Sigmoid colon (tissue), 7 donors: ENCODE data around the gene TUBA1C. TPM values are rescaled to one million over a fixed set of nuclear protein-coding genes. Genes with fewer than 3 reads are reported as not detected.
"Not testable (repeated sequence)": the region's sequence is repeated elsewhere in the genome, so short reads cannot be mapped to it uniquely, and the experiment has no call there.

Source experiments
- DNase-seq: peaks from one replicate; pipeline ENCODE4 v3.0.0-alpha.2; 2019
- H3K27ac ChIP-seq, 4 donors: fragments of 200-600 bp; sonication (generic); one replicate each; pipeline ENCODE4 v1.5.1; 2016 to 2019; ENCODE audit warnings: mild to moderate bottlenecking in 1 of 4
- H3K27me3 ChIP-seq, 3 donors: fragments of 200-600 bp; sonication (generic); one replicate each; pipeline ENCODE4 v1.5.1; 2019; ENCODE audit warnings: mild to moderate bottlenecking in 1 of 3
- H3K36me3 ChIP-seq, 4 donors: fragments of 200-600 bp; sonication (generic); one replicate each; pipeline ENCODE4 v1.5.1; 2016 to 2019
- H3K4me1 ChIP-seq, 4 donors: fragments of 200-600 bp; sonication (generic); one replicate each; pipeline ENCODE4 v1.5.1; 2017 to 2019
- H3K4me3 ChIP-seq, 4 donors: fragments of 200-600 bp; sonication (generic); one replicate each; pipeline ENCODE4 v1.5.1; 2017 to 2019; ENCODE audit warnings: mild to moderate bottlenecking in 2 of 4, moderate library complexity in 1 of 4
- H3K9me3 ChIP-seq, 4 donors: fragments of 200-600 bp in 3 of 4; sonication (generic) in 3 of 4; one replicate each; pipeline versions ENCODE4 v1.5.1 to v1.6.1; 2013 to 2019
- EP300 ChIP-seq, 4 donors: sonication (generic); formaldehyde crosslinking; IDR thresholded peaks; one replicate each; pipeline ENCODE4 v1.6.1; 2017; ENCODE audit warnings: antibody characterized with exemption in 4 of 4
- POLR2A ChIP-seq, 2 donors: fragments of 450-650 bp; IDR thresholded peaks; one replicate each; pipeline ENCODE4 v1.6.1; 2016; ENCODE audit warnings: antibody characterized with exemption in 2 of 2, mild to moderate bottlenecking in 2 of 2, moderate library complexity in 2 of 2
- POLR2AphosphoS5 ChIP-seq, 4 donors: sonication (generic); formaldehyde crosslinking; IDR thresholded peaks; one replicate each; pipeline ENCODE4 v1.6.1; 2017; ENCODE audit warnings: antibody characterized with exemption in 4 of 4
- WGBS, 2 donors: extraction: QIAGEN DNeasy Blood & Tissue Kit; methylation state at CpG; one replicate each; pipeline ENCODE4 v1.1.7; 2013; 5-methylcytosine and 5-hydroxymethylcytosine counted together
- intact Hi-C: fragments of 100-400 bp; cut with DNase I; formaldehyde crosslinking; loops from one replicate; pipeline ENCODE4 v1.15.1; 2023
- polyA plus RNA-seq, 3 donors: library from polyadenylated mRNA; stranded (reverse); fragments of 200-250 nt; gene quantifications; one replicate each; pipeline ENCODE4 v1.2.3, GENCODE V29; 2013
- total RNA-seq, 4 donors: library from RNA; depleted of rRNA; stranded (reverse); fragments of >200 nt; gene quantifications; one replicate each; pipeline ENCODE4 v1.1.0, GENCODE V29; 2016
- TF ChIP-seq, protein P1 (sequence below), 4 experiments: fragments of 450-650 bp in 3 of 4; fragments of 200-600 bp in 1 of 4; IDR thresholded peaks; one replicate each; pipeline ENCODE4 v1.5.1; 2016 to 2019; ENCODE audit warnings: antibody characterized with exemption in 4 of 4, mild to moderate bottlenecking in 3 of 4, moderate library complexity in 2 of 4
- donor health status: healthy with polysubstance abuse.
- donor health status: Bipolar disorder and iron deficiency.
- donor health status: healthy.

TUBA1C gene
- total and polyA plus RNA-seq, 7 donors: 54.8 to 694 (median 108) TPM

DNA sequence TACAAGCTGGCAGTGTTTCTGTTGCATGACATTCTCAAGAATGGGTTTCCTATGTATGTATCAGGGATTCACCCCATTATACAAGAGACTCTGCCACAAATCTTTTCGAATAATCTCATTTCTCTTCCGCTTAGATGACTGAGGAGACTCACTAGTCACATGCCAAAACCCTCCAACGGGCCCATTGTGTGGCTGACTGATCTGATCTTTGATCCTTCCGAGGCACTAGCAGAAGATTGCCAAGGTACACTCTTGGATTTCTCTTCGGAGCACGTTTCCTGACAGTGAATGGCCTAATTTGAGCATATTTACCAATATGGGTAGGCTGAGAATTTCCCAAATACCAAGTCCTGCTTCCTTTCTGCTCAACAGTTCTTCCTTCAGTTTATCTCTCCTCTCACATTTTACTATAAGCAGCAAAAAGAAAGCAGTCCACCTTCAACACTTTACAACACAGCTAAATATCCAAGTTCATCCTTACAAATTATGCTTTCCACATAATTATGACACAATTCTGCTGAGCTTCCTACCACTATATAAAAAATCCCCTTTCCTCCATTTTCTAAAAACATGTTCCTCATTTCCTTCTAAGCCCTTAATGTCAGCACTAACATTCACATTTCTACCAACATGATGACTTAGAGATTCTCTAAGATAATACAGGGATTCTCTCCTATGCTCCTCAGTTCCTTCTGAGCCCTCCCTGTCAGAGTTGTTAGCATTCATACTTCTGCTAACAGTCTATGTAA, 41.1 kb downstream of the TUBA1C start:
- no peak for TF ChIP-seq EP300 (IDR thresholded peaks at IDR 0.05)
- TF ChIP-seq POLR2AphosphoS5 (IDR thresholded peaks at IDR 0.05): no peak
- no peak for TF ChIP-seq POLR2A (IDR thresholded peaks at IDR 0.05)
- TF ChIP-seq, protein P1, sequence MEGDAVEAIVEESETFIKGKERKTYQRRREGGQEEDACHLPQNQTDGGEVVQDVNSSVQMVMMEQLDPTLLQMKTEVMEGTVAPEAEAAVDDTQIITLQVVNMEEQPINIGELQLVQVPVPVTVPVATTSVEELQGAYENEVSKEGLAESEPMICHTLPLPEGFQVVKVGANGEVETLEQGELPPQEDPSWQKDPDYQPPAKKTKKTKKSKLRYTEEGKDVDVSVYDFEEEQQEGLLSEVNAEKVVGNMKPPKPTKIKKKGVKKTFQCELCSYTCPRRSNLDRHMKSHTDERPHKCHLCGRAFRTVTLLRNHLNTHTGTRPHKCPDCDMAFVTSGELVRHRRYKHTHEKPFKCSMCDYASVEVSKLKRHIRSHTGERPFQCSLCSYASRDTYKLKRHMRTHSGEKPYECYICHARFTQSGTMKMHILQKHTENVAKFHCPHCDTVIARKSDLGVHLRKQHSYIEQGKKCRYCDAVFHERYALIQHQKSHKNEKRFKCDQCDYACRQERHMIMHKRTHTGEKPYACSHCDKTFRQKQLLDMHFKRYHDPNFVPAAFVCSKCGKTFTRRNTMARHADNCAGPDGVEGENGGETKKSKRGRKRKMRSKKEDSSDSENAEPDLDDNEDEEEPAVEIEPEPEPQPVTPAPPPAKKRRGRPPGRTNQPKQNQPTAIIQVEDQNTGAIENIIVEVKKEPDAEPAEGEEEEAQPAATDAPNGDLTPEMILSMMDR (IDR thresholded peaks at IDR 0.05): no peak
- H3K36me3 ChIP-seq: no peaks in the 10 kb centered on the region
- H3K4me1 ChIP-seq: no peaks in the 10 kb centered on the region
- intact Hi-C loops: no loop called here
- WGBS, 2 donors: 40 to 70% methylated on average over 6 of the region's 6 CpGs
- peak; percentile 39 for DNase-seq
- H3K27ac ChIP-seq: no peak overlapping the region
- no peak overlapping the region for H3K4me3 ChIP-seq
- no peaks in the 10 kb centered on the region for H3K9me3 ChIP-seq
- peaks cover 0 to 41% (median 11%) of the 10 kb centered on the region in 3 donors for H3K27me3 ChIP-seq

DNA sequence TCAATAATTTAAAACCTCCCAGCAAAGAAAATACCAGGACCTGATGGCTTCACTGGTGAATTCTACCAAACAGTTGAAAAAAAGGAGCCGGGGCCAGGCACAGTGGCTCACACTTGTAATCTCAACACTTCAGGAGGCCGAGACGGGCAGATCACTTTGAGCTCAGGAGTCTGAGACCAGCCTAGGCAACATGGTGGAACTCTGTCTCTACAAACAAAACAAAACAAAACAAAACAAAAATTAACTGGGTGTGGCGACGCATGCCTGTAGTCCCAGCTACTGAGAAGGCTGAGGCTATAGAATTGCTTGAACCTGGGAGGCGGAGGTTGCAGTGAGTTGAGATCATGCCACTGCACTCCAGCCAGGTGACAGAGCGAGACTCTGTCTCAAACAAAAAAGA, 44.5 kb downstream of the TUBA1C start:
- WGBS, 2 donors: 80 to 88% methylated on average over 7 of the region's 7 CpGs
- TF ChIP-seq POLR2AphosphoS5 (IDR thresholded peaks at IDR 0.05) (no peak), POLR2A (IDR thresholded peaks at IDR 0.05) (no peak), EP300 (IDR thresholded peaks at IDR 0.05) (no peak)
- TF ChIP-seq, protein P1 (IDR thresholded peaks at IDR 0.05): no peak
- H3K9me3 ChIP-seq: no peaks in the 10 kb centered on the region
- H3K27me3 ChIP-seq: peaks cover 0 to 27% (median 0%) of the 10 kb centered on the region in 3 donors
- intact Hi-C loops: no loop called here
- no peak overlapping the region for H3K4me3 ChIP-seq
- no peaks in the 10 kb centered on the region for H3K4me1 ChIP-seq
- H3K27ac ChIP-seq: no peak overlapping the region
- DNase-seq: peak; percentile 42
- H3K36me3 ChIP-seq: no peaks in the 10 kb centered on the region

DNA sequence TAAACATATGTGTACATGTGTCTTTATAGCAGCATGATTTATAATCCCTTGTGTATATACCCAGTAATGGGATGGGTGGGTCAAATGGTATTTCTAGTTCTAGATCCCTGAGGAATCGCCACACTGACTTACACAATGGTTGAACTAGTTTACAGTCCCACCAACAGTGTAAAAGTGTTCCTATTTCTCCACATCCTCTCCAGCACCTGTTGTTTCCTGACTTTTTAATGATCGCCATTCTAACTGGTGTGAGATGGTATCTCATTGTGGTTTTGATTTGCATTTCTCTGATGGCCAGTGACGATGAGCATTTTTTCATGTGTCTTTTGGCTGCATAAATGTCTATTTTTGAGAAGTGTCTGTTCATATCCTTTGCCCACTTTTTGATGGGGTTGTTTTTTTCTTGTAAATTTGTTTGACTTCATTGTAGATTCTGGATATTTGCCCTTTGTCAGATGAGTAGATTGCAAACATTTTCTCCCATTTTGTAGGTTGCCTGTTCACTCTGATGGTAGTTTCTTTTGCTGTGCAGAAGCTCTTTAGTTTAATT, 45.6 kb downstream of the TUBA1C start:
- WGBS, 2 donors: 32 to 50% methylated on average over 2 of the region's 3 CpGs
- DNase-seq, H3K4me3 ChIP-seq, H3K36me3 ChIP-seq, H3K4me1 ChIP-seq, H3K27ac ChIP-seq, intact Hi-C loops, H3K9me3 ChIP-seq: not testable (repeated sequence)
- H3K27me3 ChIP-seq: peaks cover 0 to 27% (median 0%) of the 10 kb centered on the region in 3 donors

DNA sequence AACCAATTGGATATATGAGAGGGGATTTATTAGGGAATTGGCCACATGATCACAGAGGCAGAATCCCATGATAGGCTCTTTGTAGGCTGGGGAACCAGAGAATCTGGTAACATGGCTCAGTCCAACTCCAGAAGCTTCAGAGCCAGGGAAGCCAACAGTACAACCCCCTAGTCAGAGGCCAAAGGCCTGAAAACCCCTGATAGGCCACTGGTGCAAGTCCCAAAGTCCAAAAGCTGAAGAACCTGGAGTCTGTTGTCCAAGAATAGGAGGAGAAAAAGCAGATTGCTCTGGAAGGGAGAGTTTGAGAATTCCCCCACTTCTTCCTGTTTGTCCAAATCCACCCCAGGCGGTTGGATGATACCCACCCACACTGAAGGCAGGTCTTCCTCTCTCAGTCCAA, 49.9 kb downstream of the TUBA1C start:
- DNase-seq: no peak
- 86 to 89% methylated on average over 1 of the region's 1 CpG for WGBS, 2 donors
- H3K27ac ChIP-seq: no peak overlapping the region
- no peaks in the 10 kb centered on the region for H3K4me1 ChIP-seq
- no peak for TF ChIP-seq POLR2A (IDR thresholded peaks at IDR 0.05)
- H3K4me3 ChIP-seq: no peak overlapping the region
- no peaks in the 10 kb centered on the region for H3K36me3 ChIP-seq
- intact Hi-C loops: no loop called here
- no peaks in the 10 kb centered on the region for H3K9me3 ChIP-seq
- H3K27me3 ChIP-seq: peaks cover 0 to 7% (median 0%) of the 10 kb centered on the region in 3 donors

DNA sequence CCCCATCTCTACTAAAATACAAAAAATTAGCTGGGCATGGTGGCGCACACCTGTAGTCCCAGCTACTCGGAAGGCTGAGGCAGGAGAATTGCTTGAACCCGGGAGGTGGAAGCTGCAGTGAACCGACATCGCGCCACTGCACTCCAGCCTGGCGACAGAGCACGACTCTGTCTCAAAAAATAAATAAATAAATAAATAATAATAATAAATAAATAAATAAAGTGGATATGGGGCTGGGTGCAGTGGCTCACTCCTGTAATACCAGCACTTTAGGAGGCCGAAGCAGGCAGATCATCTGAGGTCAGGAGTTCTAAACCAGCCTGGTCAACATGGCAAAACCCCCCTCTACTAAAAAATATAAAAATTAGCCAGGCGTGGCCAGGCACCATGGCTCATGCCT, 52.2 kb downstream of the TUBA1C start:
- WGBS, 2 donors: 94 to 95% methylated on average over 10 of the region's 10 CpGs
- H3K4me3 ChIP-seq, intact Hi-C loops, H3K36me3 ChIP-seq, H3K4me1 ChIP-seq, H3K9me3 ChIP-seq, H3K27me3 ChIP-seq, DNase-seq, H3K27ac ChIP-seq: not testable (repeated sequence)

DNA sequence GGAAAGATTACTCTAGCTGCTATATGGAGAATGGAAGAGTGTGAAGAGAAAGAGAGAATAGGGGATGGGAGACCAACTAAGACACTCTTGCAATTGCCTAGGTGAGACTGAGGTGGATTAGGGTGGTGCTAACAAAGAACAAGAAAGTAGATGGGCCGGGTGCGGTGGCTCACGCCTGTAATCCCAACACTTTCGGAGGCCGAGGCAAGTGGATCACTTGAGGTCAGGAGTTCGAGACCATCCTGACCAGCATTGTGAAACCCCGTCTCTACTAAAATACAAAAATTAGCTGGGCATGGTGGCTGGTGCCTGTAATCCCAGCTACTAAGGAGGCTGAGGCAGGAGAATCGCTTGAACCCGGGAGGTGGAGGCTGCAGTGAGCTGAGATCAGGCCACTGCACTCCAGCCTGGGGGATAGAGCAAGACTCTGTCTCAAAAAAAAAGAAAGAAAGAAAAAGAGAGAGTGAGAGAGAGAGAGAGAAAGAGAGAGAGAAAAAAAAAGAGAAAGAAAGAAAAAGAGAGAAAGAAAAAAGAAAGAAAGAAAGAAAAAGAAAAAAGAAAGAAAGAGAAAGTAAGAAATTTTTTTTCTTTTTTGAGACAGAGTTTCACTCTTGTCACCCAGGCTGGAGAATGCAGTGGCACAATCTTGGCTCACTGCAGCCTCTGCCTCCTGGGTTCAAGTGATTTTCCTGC, 55.7 kb downstream of the TUBA1C start:
- DNase-seq: peak; percentile 38
- H3K4me3 ChIP-seq, intact Hi-C loops, H3K9me3 ChIP-seq, H3K27ac ChIP-seq, H3K36me3 ChIP-seq, H3K27me3 ChIP-seq: not testable (repeated sequence)
- peaks cover 0 to 17% (median 9%) of the 10 kb centered on the region in 4 donors for H3K4me1 ChIP-seq
- WGBS, 2 donors: 94 to 96% methylated on average over 9 of the region's 9 CpGs
